ENCODE results near the gene DIP2C. TPM values are rescaled to one million over a fixed set of nuclear protein-coding genes. Genes with fewer than 3 reads are reported as not detected.
A peak's percentile ranks its signal among the peaks of the same experiment; 100 is the strongest.
"Not testable (repeated sequence)": the region's sequence is repeated elsewhere in the genome, so short reads cannot be mapped to it uniquely, and the experiment has no call there.

Gene DIP2C
- polyA plus RNA-seq, 3 donors, result 19.1 to 24.8 (median 23.2) TPM

DNA sequence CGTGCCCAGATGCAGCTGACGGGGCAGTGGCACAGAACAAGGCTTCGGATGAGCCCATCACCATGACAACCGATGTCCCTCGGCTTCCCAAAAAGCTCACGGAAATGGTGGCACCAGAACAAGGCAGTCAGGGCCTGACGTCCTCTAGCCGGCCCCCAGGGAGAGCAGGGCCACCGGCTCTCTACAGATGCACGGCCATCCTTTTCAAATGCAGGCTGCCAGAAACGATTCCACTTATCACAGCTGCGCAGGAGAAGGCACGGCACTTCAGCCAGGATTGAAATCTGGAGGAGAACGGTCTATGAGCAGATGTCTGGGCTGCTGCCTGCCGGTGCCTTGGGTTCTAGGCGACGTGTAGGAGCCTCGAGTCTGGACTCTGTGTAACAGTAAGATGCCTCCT, 330.4 kb downstream of the DIP2C start:
- DNase-seq, result no peak

DNA sequence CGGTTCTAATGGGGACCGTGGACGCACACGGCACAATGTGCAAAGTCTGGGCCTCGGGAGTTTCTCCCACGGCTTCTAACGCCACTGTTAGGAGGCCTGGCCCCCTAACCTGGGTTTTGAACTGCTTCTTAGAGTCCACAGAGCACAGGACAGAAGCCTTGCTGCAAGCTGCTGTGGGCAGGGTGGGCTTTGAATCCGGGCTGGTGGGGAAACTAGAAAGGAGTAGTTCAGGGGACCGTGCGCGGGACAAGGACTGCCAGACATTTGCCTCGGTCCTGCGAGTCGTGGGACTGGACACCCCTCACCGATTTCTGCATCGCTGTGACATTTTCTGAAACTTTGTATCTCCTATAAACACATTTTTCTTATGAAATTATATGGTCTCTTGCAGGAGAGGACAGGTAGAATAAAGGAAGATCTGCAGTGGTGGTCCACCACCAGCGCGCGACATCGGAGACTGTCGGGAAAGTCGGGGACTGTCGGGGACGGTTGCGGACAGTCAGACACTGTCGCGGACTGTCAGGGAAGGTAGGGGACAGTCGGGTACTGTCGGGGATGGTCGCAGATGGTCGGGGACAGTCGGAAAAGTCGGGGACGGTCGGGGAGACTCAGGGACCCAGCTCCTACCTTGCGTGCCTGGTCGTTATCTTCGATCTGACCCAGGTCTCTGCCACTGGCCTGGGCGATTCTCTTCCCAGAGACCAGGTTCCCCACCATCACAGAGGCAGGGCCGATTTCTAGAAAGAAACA, 332.1 kb downstream of the DIP2C start:
- no peak for DNase-seq

DNA sequence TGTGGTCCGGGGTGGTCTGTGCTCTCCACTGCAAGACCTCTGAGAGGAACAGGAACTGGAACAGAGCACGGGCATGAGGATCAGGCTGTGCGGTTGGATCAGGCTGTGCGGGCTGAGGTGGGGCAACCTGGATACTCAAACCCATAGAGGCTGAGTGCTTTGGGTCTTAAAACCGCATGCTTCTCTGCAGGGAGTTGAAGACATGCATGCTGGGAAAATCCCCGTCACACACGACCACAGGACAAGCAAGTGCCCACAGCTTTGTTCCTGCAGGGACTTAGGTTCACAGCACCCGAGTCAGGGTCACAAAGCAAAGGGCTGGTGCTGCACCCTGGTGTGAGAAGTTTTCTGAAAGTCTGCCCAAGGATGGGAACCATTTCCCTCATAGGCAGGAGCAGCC, 333.0 kb downstream of the DIP2C start:
- DNase-seq, result no peak

DNA sequence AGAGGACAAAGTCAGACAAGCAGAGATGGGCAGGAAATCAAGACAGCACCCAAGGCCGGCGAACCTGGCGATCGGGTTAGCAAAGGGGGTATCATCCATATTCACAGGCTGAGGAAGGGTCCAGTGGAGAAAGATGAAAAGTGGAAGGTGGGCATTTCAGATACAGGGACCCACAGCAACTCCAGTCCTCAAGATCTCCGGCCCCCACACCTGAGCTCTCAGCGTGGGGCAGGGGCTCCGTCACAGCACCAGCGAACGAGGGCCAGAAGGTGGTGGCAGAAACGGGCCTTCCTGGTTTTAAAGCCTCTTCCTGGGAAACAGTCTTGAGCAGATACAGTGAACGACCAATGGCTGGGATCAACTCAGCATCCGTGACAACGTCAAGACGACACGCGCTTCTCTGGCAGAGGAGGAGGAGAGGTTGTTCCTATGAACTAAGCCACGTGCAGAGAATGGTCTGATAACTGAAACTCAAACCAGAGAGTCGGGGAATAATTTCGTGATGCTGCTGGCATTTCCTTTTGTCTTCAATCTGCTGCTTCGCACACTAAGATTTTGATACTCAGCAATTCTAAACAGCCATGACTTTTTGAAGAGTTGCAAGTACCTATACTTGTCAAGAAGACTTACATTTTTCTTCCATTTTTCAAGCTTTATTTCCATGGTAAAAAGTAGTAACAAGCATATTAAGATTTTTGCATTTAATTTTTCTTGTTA, 334.4 kb downstream of the DIP2C start:
- no peak for DNase-seq

DNA sequence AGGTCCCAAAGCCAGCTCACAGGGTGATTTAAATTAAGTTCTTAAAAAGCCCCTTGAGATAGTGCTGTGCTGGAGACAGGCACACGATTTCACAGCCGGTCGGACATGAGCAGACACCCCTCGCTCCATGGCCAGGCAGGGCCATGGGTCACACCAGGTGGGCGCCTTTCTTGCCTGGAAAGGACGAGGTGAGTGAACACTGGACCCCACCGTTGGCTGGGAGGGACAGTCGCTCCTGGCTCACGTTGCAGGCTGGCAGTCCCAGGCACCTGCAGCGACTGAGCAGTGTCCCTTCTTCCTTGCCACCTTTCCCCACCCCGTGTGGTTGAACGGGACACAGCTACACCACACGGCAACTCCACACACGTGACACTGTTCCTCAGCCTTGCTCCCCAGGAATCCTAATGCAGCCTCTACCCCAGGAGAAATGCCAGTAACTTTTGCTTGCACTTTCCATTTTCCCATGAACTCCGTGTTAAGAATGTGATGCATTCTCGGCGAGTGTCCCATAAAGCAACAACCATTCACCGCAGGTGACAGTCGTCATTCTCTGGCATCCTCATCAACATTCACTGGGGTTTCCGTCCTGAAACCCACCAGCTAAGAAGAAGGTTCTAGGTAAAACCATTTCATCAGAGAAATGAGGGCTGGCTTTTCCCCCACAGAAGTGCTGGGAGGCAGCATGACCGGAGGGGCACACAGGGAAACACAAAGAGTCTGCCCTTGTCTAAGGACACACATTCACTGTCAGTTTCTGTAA, 336.8 kb downstream of the DIP2C start:
- DNase-seq, result no peak

DNA sequence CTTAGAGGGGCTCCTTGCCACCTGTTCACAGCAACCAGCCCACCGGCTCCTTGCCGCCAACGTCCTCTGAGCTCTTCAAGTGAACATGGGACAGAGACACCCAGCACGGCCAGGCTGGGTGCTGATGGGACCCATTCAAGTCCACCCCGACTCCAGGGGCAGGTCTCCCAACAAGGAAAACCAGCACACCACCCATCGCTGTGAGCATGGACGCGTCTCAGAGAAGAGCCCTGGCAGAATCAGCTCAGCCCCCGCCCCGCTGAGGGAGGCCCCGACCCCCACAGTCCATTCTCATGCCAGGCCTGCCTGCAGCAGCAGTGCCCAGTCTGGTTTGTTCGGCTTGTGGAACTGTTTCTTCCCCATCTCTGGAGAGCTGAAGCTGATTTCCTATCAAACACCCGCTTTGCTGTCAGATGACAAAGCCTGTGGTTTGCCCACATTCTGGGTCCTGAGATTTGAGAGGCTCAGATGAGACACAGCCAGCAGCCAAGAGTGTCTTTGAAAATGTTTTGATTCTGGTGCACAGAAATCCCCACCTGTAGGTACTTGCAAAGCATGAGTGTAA, 337.6 kb downstream of the DIP2C start:
- no peak for DNase-seq

DNA sequence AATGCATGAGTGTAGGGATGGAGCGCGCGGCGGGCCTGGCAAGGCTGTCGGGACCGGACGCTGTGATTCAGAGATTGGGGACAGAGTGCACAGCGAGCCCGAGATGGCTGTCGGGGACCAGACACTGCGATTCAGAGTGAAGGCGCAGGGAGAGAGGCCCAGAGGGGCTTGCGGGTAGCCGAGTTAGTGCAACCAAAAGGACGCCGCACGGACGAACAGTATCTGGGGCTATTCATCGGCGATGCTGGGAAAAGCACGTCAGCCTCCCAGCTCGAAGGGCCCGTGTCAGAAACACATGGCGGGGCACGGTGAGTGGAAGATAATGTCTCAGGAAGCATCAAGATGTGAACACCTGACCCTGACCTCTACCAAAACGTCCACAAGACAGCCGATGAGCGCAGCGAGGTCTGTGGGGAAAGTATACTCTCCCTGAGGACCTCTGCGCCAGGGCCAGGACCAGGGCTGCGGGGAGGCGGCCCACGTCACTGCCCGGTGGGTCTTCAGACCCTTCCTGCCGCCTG, 338.4 kb downstream of the DIP2C start:
- no peak for DNase-seq

DNA sequence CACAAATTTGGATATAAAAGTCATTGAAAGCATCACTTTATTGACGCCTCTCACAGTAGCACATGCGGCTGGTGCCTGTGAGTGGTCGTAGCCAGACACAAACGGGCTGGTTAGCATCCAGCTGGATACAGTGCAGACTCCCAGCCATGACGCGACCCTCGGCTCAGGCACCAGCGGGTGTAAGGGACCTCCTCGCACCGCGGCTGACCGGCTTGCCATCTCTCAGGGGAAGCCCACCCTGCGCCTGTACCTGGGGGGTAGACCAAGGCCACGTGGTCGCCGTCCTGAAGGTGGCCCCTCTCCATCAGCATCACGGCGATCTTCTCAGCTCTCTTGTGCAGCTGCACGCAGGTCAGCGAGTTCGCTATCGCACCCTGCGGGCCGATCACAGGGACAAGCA, 340.4 kb downstream of the DIP2C start:
- DNase-seq, result no peak

DNA sequence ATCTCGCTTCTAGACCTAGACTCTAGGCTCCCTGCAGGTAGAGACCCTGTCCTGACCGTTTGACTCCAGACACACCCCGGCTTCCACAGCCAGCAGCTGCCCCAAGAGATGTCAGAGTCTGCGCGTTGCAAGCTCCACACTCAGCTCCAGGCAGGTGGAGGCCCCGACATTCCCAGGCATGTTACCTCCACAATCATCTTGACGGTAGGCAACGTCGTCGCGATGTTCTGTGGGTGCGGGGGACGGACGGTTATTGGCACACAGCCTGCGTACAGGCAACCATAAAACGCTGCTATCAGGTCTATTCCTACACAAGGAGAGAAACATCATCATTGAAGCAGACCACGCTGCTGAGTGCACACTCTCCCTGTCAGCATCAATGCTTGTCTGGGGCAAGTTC, 341.0 kb downstream of the DIP2C start:
- DNase-seq, result no peak

DNA sequence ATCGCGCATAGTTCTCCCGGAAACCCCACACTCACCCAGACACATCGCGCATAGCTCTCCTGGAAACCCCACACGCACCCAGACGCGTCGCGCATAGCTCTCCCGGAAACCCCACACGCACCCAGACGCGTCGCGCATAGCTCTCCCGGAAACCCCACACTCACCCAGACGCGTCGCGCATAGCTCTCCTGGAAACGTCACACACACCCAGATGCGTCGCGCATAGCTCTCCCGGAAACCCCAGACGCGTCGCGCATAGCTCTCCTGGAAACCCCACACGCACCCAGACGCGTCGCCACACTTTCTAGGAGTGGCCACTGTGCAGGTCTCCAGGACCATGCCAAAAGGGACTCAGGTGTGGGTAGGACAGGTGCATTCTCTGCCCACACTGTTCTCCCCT, 341.7 kb downstream of the DIP2C start:
- not testable (repeated sequence) for DNase-seq

DNA sequence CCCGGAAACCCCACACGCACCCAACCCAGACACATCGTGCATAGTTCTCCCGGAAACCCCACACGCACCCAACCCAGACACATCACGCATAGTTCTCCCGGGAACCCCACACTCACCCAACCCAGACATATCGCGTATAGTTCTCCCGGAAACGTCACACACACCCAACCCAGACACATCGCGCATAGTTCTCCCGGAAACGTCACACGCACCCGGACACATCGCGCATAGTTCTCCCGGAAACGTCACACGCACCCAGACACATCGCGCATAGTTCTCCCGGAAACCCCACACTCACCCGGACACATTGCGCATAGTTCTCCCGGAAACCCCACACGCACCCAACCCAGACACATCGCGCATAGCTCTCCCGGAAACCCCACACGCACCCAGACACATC, 342.3 kb downstream of the DIP2C start:
- not testable (repeated sequence) for DNase-seq

DNA sequence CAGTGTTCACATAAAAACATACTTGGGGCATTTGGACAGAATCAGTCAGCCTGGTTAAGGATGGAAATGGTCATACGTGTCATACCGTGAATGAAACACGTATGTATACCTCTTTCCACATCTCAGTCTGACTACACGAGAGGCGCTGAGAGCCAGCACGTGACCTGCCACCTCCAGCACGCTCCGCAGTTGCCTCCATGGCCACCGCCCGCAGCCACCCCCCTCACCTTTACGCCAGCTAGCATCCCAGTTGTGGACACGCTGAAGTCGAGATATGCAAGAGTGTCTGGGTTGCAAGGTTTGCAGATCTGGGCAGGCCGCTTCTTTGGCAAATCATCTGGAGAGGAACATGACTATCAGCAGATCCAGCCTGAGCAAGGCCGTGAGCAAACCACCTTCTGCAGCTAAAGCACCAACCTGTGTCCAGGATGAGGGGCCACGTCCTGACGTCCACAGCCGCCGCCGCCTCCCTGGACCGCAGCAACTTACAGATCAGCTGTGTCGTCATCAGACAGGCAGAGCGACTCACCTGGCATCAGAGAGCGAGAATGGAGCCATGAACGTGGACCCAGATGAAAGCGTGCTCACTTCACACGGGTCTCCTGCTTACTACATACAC, 344.8 kb downstream of the DIP2C start:
- no peak for DNase-seq

DNA sequence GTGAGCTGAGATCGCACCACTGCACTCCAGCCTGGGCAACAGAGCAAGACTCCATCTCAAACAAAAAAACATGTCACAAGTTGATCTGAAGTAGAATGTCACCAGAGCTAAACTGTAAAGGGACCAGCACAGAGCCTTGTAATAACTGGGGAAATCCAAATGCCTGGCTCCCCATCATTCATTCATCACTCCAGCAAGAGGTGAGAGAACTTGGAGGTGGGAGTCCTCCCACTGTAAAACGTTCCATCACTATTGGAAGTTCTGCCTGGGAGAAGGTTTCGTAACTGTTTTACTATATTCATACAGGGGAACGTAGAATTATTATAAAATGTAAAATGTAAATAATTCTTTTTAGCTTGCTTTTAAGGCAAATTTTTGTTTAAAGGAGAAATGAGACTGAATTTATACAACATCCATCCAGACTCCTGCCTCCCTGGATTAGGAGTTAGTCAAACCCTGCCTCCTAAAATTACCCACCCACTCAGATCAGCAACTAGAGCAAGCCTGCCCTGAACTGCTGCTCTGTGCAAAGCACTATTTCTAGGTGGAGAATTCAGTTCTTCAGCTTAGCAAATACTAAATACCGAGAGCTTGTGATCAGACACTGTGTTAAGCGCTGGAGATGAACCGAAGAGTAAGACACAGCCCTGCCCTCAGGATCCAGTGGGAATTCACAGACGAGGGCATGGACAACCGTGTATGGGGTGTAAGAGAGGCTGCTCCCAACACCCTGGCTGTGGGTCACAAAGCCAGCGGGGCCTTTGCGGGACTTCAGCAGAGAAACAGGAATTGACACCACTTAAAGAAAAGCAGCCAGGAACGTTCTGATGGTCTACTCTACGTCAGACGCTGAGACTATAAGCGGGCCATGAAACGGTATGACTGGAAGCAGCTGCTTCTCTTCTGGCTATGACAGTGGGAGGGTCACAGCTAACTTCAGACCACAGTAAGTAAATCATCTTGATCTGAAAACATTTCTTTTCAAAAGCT, 345.9 kb downstream of the DIP2C start:
- peak; percentile 48 for DNase-seq

DNA sequence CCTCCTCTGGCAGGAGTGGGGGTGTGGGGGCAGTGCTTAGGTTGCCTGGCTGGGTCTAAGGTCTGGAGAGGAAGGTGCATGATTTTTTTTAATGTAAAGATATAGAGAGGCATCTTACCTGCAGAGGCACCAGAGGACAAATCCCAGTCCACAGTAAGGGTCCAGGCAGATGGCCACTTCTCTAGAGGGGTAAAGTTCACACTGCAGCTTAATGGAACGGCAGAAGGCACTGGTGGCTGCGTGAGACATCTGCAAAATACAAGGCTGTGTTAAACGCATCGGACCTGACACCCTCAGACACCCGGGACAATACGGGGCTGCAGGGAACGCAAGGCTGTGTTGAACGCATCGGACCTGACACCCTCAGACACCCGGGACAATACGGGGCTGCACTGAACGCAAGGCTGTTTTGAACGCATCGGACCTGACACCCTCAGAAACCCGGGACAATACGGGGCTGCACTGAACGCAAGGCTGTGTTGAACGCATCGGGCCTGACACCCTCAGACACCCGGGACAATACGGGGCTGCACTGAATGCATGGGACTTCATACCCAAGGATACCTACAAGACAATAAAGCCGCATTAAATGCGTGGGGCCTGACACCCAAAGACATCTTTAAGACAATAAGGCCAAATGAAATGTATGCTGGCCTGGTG, 348.3 kb downstream of the DIP2C start:
- DNase-seq, result no peak

DNA sequence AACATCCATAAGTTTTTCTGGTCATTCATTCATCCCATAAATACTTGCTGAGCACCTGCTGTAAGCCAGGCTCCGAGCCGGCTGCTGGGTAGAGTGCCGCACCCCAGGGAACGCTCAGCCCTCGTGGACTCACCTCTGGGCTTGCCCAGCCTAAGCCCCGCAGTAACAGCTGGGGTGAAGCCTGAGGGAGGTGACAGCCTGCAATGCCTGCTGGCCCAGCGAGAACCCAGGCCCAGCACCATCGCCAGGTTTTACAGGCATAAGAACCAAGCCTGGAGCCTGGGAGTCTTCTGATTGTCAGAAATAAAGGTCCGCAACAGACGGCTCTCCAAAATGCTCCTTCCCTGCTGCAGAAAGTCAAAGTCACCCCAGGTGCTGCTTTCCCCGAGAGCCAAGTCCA, 348.8 kb downstream of the DIP2C start:
- no peak for DNase-seq

DNA sequence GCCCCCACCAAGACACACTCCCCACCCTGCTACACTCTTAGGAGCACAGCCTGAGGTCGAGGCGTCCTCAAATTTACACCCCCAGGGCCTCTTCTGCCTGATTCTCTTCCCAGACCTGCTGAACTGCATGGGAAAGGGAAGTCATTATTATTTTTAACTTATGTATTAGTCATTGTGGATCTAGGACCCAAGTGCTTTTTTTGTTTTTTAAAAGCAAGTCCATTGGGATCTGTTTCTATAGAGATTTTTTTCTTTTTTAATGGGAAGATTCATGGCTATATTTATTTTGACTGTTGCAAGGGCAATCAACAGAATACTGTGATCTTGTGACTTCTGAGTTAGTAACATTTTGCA, 350.5 kb downstream of the DIP2C start:
- no peak for DNase-seq

DNA sequence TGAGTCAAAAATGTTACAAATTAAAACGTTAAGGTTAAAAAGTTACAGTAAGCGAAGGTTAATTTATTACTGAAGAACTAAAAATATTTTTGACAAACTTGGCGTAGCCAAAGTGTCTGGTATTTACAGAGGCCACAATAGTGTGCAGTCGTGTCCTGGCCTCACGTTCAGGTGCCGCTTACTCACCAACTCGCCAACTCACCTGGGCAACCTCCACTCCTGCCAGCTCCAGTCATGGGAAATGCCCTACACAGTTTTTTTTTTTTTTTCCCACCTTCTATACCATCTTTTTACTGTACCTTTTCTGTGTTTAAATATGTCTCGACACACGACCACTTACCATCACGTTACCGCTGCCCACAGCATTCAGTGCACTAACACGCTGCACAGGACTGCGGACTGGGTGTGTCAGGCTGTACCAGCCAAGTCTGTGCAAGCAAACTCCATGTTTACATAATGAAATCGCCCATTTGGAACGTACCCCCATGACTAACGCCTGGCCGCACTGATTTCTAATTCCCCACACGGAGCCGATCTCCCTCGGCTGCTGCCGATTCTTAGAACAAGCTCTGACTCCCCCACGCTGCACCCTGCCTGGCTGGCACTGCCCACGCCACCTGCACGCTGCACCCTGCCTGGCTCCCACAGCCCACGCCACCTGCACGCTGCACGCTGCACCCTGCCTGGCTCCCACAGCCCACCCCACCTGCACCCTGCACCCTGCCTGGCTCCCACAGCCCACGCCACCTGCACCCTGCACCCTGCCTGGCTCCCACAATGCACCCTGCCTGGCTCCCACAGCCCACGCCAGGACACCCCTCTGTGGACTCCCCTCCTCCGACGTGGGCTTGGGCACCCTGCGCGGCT, 351.1 kb downstream of the DIP2C start:
- DNase-seq, result peak; percentile 57

DNA sequence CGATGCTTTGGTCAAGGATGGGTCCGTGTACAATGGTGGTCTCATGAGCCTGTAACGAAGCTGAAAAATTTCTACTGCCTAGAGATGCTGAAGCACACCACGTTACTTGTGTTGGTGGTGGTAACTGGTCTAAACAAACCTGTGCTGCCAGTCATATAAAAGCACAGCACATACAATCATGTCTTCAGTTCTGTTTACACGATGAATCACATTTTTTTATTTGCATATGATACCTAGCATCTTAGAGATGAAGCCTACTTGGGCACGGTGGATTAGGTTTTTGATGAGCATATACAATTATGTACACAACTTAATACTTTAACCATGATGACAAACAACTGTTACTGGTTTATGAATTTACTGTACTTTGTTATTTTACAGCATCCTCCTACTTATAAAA, 353.2 kb downstream of the DIP2C start:
- DNase-seq, result no peak
